CD1c-positive myeloid dendritic cell (primary cell): ENCODE results near the gene SNRNP70.

Experiments used
- DNase-seq: peaks from one replicate; pipeline ENCODE4 v3.0.0-alpha.2; 2016; ENCODE audit errors: extremely low spot score

The SNRNP70 gene

GRCh38 chr19:49064029-49064629 is 21.1 kb upstream of the SNRNP70 start:
- DNase-seq = no peak

- no peak for DNase-seq
These were observed 20.3 kb upstream of the SNRNP70 start, which contains the start of gene NTF4 for GRCh38 chr19:49064768-49065611. Gene NTF4 (minus strand): TSS chr19:49064818. CDS start chr19:49061997, 2,821 bp downstream.

GRCh38 chr19:49065905-49066512 is 19.2 kb upstream of the SNRNP70 start:
- no peak for DNase-seq

- DNase-seq = no peak
These were observed 17.7 kb upstream of the SNRNP70 start for GRCh38 chr19:49067554-49067953.

- no peak for DNase-seq
These were observed 16.2 kb upstream of the SNRNP70 start for GRCh38 chr19:49069026-49069425.

GRCh38 chr19:49070416-49070815 is 14.8 kb upstream of the SNRNP70 start:
- no peak for DNase-seq

- DNase-seq = peak; percentile 19
These were observed 13.2 kb upstream of the SNRNP70 start for GRCh38 chr19:49071860-49072547.

GRCh38 chr19:49073514-49074378 is 11.5 kb upstream of the SNRNP70 start:
- DNase-seq = peak; percentile 42

- DNase-seq = peak; percentile 15
These were observed 10.4 kb upstream of the SNRNP70 start for GRCh38 chr19:49074869-49075268.

GRCh38 chr19:49080392-49080791 is 4.9 kb upstream of the SNRNP70 start:
- no peak for DNase-seq

GRCh38 chr19:49081273-49081672 is 4.0 kb upstream of the SNRNP70 start:
- DNase-seq = no peak

GRCh38 chr19:49084206-49085019 is 838 bp upstream of the SNRNP70 start:
- no peak for DNase-seq

- no peak for DNase-seq
These were observed 599 bp downstream of the SNRNP70 start for GRCh38 chr19:49085868-49086232.

GRCh38 chr19:49086296-49086695 is 1.0 kb downstream of the SNRNP70 start:
- DNase-seq = no peak

- no peak for DNase-seq
These were observed 6.3 kb downstream of the SNRNP70 start for GRCh38 chr19:49091391-49092038.

- no peak for DNase-seq
These were observed 7.4 kb downstream of the SNRNP70 start for GRCh38 chr19:49092686-49093085.

- no peak for DNase-seq
These were observed 9.5 kb downstream of the SNRNP70 start for GRCh38 chr19:49094505-49095482.

GRCh38 chr19:49097453-49098288 is 12.4 kb downstream of the SNRNP70 start:
- DNase-seq = peak; percentile 82
